ENCODE data around the gene FKBP4. TPM values are rescaled to one million over a fixed set of nuclear protein-coding genes. Genes with fewer than 3 reads are reported as not detected.

Gene FKBP4
- total and polyA plus RNA-seq, 9 of the 15 experiments (the other 6 are each of a cell fraction or from before 2014, with no cell fraction given): 16.3 to 154 (median 90.1) TPM

DNA sequence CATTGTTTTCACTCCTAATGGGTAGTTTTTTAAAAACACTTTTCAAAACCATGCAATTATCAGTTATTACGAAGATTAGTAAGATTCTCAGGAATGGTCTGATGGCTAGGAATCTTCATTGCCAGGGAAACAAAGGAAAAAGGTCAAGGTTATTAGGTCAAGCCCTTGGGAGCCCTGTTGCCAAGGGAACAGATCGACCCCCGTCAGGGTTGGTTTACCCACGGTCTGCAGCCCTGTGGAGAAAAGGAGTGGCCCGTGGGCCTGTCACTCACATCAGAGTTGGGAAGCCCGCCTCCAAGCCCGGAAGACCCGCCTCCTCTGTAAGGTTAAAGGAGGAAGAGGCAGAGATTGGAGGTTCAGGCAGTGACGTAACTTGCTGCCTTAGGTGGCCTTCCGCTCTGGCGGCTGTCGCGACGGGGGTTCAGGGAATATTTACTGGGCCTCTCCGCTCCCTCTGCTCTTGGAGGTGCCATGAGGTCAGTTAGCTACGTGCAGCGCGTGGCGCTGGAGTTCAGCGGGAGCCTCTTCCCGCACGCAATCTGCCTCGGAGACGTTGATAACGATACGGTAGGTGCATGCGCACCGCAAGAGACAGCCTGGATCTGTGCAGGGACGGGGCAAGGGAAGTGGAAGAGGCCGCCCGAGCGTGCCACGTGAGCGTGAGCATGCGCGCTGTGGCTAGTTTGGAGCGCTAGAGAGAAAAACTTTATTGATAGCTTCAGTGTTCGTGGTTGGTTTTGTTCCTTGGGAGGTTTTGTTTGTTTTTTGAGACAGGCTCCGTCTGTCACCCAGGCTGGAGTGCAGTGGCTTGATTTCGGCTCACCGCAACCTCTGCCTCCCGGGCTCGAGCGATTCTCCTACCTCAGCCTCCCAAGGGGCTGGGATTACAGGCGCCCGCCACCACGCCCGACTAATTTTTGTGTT lies 17.8 kb downstream of the FKBP4 start, which contains the start of gene ITFG2 (continued):
- peak; percentile 81 for TF ChIP-seq USF2 (CRISPR knock-in tag; IDR thresholded peaks at IDR 0.05)
- TF ChIP-seq, protein P1, sequence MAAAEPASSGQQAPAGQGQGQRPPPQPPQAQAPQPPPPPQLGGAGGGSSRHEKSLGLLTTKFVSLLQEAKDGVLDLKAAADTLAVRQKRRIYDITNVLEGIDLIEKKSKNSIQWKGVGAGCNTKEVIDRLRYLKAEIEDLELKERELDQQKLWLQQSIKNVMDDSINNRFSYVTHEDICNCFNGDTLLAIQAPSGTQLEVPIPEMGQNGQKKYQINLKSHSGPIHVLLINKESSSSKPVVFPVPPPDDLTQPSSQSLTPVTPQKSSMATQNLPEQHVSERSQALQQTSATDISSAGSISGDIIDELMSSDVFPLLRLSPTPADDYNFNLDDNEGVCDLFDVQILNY (CRISPR knock-in tag; IDR thresholded peaks at IDR 0.05): no peak
- TF ChIP-seq ZNF23 (CRISPR knock-in tag; IDR thresholded peaks at IDR 0.05): no peak
- TF ChIP-seq MBD2 (IDR thresholded peaks at IDR 0.05; ENCODE audit: borderline replicate concordance, low read depth): peak; percentile 70
- no peak for TF ChIP-seq SMAD1 (IDR thresholded peaks at IDR 0.05; ENCODE audit: low read depth, low read length, partially characterized antibody)
- no peak for TF ChIP-seq ZNF436 (CRISPR knock-in tag; IDR thresholded peaks at IDR 0.05)
- TF ChIP-seq RBM22 (IDR thresholded peaks at IDR 0.05; ENCODE audit: low read depth, low read length, poor library complexity, severe bottlenecking): no peak
- no peak for TF ChIP-seq CCAR2 (IDR thresholded peaks at IDR 0.05; ENCODE audit: low read depth, low read length)
- TF ChIP-seq CHD2 (IDR thresholded peaks at IDR 0.05; ENCODE audit: low read depth, low read length): no peak
- no peak; the same call in 1 of the 2 replicates for TF ChIP-seq ARID4B (CRISPR knock-in tag; IDR thresholded peaks at IDR 0.05)
- TF ChIP-seq HNRNPH1 (optimal IDR thresholded peaks at IDR 0.05; ENCODE audit: low read depth, low read length): no peak
- TF ChIP-seq, protein P2, sequence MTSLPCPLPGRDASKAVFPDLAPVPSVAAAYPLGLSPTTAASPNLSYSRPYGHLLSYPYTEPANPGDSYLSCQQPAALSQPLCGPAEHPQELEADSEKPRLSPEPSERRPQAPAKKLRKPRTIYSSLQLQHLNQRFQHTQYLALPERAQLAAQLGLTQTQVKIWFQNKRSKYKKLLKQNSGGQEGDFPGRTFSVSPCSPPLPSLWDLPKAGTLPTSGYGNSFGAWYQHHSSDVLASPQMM (CRISPR knock-in tag; IDR thresholded peaks at IDR 0.05): no peak
- TF ChIP-seq ATF7 (IDR thresholded peaks at IDR 0.05): peak; percentile 97
